Spleen (tissue), 11 donors: ENCODE data around the gene ILDR1. TPM values are rescaled to one million over a fixed set of nuclear protein-coding genes. Genes with fewer than 3 reads are reported as not detected.

Experiments
- polyA plus RNA-seq, 3 donors: library from polyadenylated mRNA; stranded (reverse); fragments of 200-250 nt; gene quantifications; one replicate each; pipeline ENCODE4 v1.2.1, GENCODE V29; 2013
- small RNA-seq, 4 donors: library from RNA; depleted of rRNA; stranded (forward); fragments of <200 nt; gene quantifications; one replicate each; pipeline ENCODE3, GENCODE V24; 2016
- total RNA-seq, 7 donors: library from RNA; depleted of rRNA in 3 of 7; stranded (reverse); fragments of >200 nt in 3 of 7; fragmentation: NEBNext Ultra II Directional in 4 of 7; extraction: Animal tissue kit (Norgen Biotek cat#: 25700) in 4 of 7; gene quantifications; one replicate each; pipeline versions ENCODE4 v1.1.0 to v1.2.1, GENCODE V29; 2016 to 2021
- donor health status: healthy with polysubstance abuse.
- donor health status: DM: no; HTN: no; CAD: no; lungs with moderate emphysema.
- donor health status: DM: no; HTN: no; CAD: no.
- donor health status: Bipolar disorder and iron deficiency.
- donor health status: healthy.
- donor health status: DM: no; HTN: no; CAD: no.
- donor health status: DM: yes; HTN: yes; CAD: no.

Gene ILDR1
- total and polyA plus RNA-seq, 10 donors, result 0.26 to 3.1 (median 0.95) TPM

Small RNA genes within 50 kb of the gene (small RNA-seq; reads per million reads assigned to genes)
- 0 reads per million in 4 donors for gene RF00019

Other genes with a start within 250 kb of the ILDR1 start
- 10 to 100 TPM; 24.7 to 39.1 (median 27.2) TPM for gene IQCB1, start 187.2 kb downstream of the ILDR1 start, total RNA-seq
- 10 to 100 TPM; 14.9 to 26.0 (median 18.6) TPM for gene IQCB1, start 187.2 kb downstream of the ILDR1 start, polyA plus RNA-seq
- 10 to 100 TPM; 24.9 to 60.6 (median 33.6) TPM for gene EAF2, start 187.0 kb downstream of the ILDR1 start, total RNA-seq
- gene EAF2, start 187.0 kb downstream of the ILDR1 start, polyA plus RNA-seq, result 10 to 100 TPM; 32.4 to 53.7 (median 36.9) TPM
- 10 to 100 TPM in 6 of 7 donors, 1 to 10 TPM in 1; 7.2 to 18.7 (median 13.2) TPM for gene SLC15A2, start 127.8 kb downstream of the ILDR1 start, total RNA-seq
- 1 to 10 TPM; 4.3 to 5.6 (median 4.7) TPM for gene SLC15A2, start 127.8 kb downstream of the ILDR1 start, polyA plus RNA-seq
- gene CD86, start 33.1 kb upstream of the ILDR1 start, total RNA-seq, result 10 to 100 TPM; 19.5 to 41.8 (median 30.6) TPM
- gene CD86, start 33.1 kb upstream of the ILDR1 start, polyA plus RNA-seq, result 10 to 100 TPM in 2 of 3 donors, 1 to 10 TPM in 1; 9.8 to 13.7 (median 10.4) TPM
- 1 to 10 TPM in 2 of 7 donors, under 1 TPM in 5; 0.13 to 4.3 (median 0.23) TPM for gene CASR, start 161.4 kb upstream of the ILDR1 start, total RNA-seq
- under 1 TPM; 0.08 to 0.42 (median 0.13) TPM for gene CASR, start 161.4 kb upstream of the ILDR1 start, polyA plus RNA-seq